ENCODE measurements around the gene RAB8B.

GRCh38 chr15:63189941-63190768 is 749 bp downstream of the RAB8B start:
- TF ChIP-seq CTCF (IDR thresholded peaks at IDR 0.05) (no peak), REST (IDR thresholded peaks at IDR 0.05; ENCODE audit: insufficient read depth in 1 of 2, low read depth in 2 of 2, low read length in 1 of 2) (no peak), TCF7L2 (IDR thresholded peaks at IDR 0.05; ENCODE audit: low read depth, low read length) (no peak), POLR2AphosphoS5 (IDR thresholded peaks at IDR 0.05; ENCODE audit: low read depth, low read length) (no peak)
